Adrenal gland (tissue), 12 donors: ENCODE measurements around the gene LRP1. TPM values are rescaled to one million over a fixed set of nuclear protein-coding genes. Genes with fewer than 3 reads are reported as not detected.

Source experiments
- DNase-seq, 7 donors: peaks; one replicate each; pipeline ENCODE4 v3.0.0-alpha.2; 2019 to 2020
- H3K27ac ChIP-seq, 5 donors: fragments of 200-600 bp; sonication (generic) in 4 of 5; 1 replicate in 3 of 5; 2 replicates in 2 of 5; pipeline versions ENCODE4 v1.5.1 to v1.8.0; 2016 to 2020; ENCODE audit warnings: mild to moderate bottlenecking in 1 of 5
- H3K27me3 ChIP-seq: fragments of 200-600 bp; 2 replicates; pipeline ENCODE4 v1.8.0; 2021
- H3K36me3 ChIP-seq, 2 donors: fragments of 200-600 bp; replicated peaks in 1 of 2; 1 replicate in 1 of 2; 2 replicates in 1 of 2; pipeline versions ENCODE4 v1.5.1 to v1.8.0; 2018 to 2022
- H3K4me1 ChIP-seq, 2 donors: fragments of 200-600 bp; replicated peaks in 1 of 2; 1 replicate in 1 of 2; 2 replicates in 1 of 2; pipeline versions ENCODE4 v1.5.1 to v1.8.0; 2018 to 2021
- H3K4me3 ChIP-seq, 4 donors: fragments of 200-600 bp; sonication (generic) in 3 of 4; one replicate each; pipeline ENCODE4 v1.5.1; 2016 to 2018
- H3K9me3 ChIP-seq, 3 donors: fragments of 200-600 bp; sonication (generic) in 1 of 3; replicated peaks in 1 of 3; 1 replicate in 2 of 3; 2 replicates in 1 of 3; pipeline versions ENCODE4 v1.5.1 to v1.8.0; 2016 to 2021
- CTCF ChIP-seq, 6 experiments: fragments of 450-650 bp in 4 of 6; fragments of 200-600 bp in 2 of 6; sonication (generic) in 1 of 6; IDR thresholded peaks; 1 replicate in 5 of 6; 2 replicates in 1 of 6; pipeline versions ENCODE4 v1.5.1 to v1.8.0; 2016 to 2021; ENCODE audit warnings: antibody characterized with exemption in 6 of 6, mild to moderate bottlenecking in 2 of 6, moderate library complexity in 1 of 6
- POLR2A ChIP-seq, 2 donors: fragments of 450-650 bp; IDR thresholded peaks; one replicate each; pipeline ENCODE4 v1.6.1; 2017; ENCODE audit warnings: antibody characterized with exemption in 2 of 2, mild to moderate bottlenecking in 2 of 2, moderate library complexity in 1 of 2
- WGBS, 4 donors: extraction: QIAGEN DNeasy Blood & Tissue Kit in 2 of 4; methylation state at CpG; one replicate each; pipeline versions ENCODE4 v1.1.5 to v1.1.7; 2013 to 2017; 5-methylcytosine and 5-hydroxymethylcytosine counted together
- intact Hi-C, 2 donors: fragments of 100-400 bp; cut with DNase I; formaldehyde crosslinking; loops; one replicate each; pipeline versions ENCODE4 v1.14.1 to v1.15.0; 2022 to 2023
- polyA plus RNA-seq, 3 donors: library from polyadenylated mRNA; stranded (reverse); fragments of 200-250 nt in 2 of 3; fragments of 350-450 nt in 1 of 3; fragmentation: Illumina TruSeq in 1 of 3; extraction: RNeasy Lipid Tissue Mini Kit (QIAGEN cat#74804) in 1 of 3; gene quantifications; one replicate each; pipeline ENCODE4 v1.2.3, GENCODE V29; 2013 to 2014
- total RNA-seq, 9 donors: library from RNA; depleted of rRNA in 4 of 9; stranded (reverse); fragments of >200 nt in 4 of 9; fragments of 120-200 nt in 1 of 9; fragmentation: NEBNext Ultra II Directional in 1 of 9; extraction: Animal tissue kit (Norgen Biotek cat#: 25700) in 1 of 9; gene quantifications; one replicate each; pipeline versions ENCODE4 v1.1.0 to v1.2.4, GENCODE V29; 2013 to 2023
- donor health status: healthy with polysubstance abuse.
- donor health status: Bipolar disorder and iron deficiency.
- donor health status: DM: yes; HTN: yes; CAD: no.
- donor health status: DM: no; HTN: no; CAD: no.
- donor health status: DM: no; HTN: no; CAD: no.
- donor health status: DM: yes; HTN: yes; CAD: no.

LRP1 gene
- total and polyA plus RNA-seq, 12 donors, result 18.4 to 307 (median 138) TPM

- no peaks in the 10 kb centered on the region for H3K4me1 ChIP-seq
- peaks cover 0 to 82% of the 10 kb centered on the region in 2 donors for H3K36me3 ChIP-seq
- no peak for DNase-seq
- no peak for TF ChIP-seq CTCF (IDR thresholded peaks at IDR 0.05)
- intact Hi-C loops, result loop anchor here in 1 of 2 donors (5.0 kb wide), 1 partner anchor 34 kb away; no protein-coding TSS in a partner anchor
- H3K4me3 ChIP-seq, result no peak overlapping the region
- no peaks in the 10 kb centered on the region for H3K27me3 ChIP-seq
- no peaks in the 10 kb centered on the region for H3K9me3 ChIP-seq
- H3K27ac ChIP-seq, result no peak overlapping the region
- 84 to 91% (median 90%) methylated on average over 12 to 22 of the region's 22 CpGs for WGBS, 4 donors
These were observed 80.5 kb downstream of the LRP1 start for GRCh38 chr12:57208631-57209282.

GRCh38 chr12:57209916-57210315 lies 81.6 kb downstream of the LRP1 start:
- TF ChIP-seq CTCF (IDR thresholded peaks at IDR 0.05), result no peak
- TF ChIP-seq POLR2A (IDR thresholded peaks at IDR 0.05), result no peak
- no peaks in the 10 kb centered on the region for H3K4me1 ChIP-seq
- no peaks in the 10 kb centered on the region for H3K9me3 ChIP-seq
- H3K36me3 ChIP-seq, result peaks cover 0 to 71% of the 10 kb centered on the region in 2 donors
- DNase-seq, result no peak
- intact Hi-C loops, result loop anchor here in 1 of 2 donors (5.0 kb wide), 2 partner anchors 32 to 242 kb away; no protein-coding TSS in a partner anchor
- no peak overlapping the region for H3K27ac ChIP-seq
- H3K4me3 ChIP-seq, result no peak overlapping the region
- 89 to 94% (median 89%) methylated on average over 2 to 8 of the region's 8 CpGs for WGBS, 4 donors
- peaks cover 3% of the 10 kb centered on the region for H3K27me3 ChIP-seq

- H3K27ac ChIP-seq, result no peak overlapping the region
- H3K36me3 ChIP-seq, result peaks cover 0 to 65% of the 10 kb centered on the region in 2 donors
- no peak for TF ChIP-seq POLR2A (IDR thresholded peaks at IDR 0.05)
- TF ChIP-seq CTCF (IDR thresholded peaks at IDR 0.05), result no peak
- no peak for DNase-seq
- WGBS, 4 donors, result 92 to 94% (median 93%) methylated on average over 7 to 15 of the region's 15 CpGs
- intact Hi-C loops, result loop anchor here in 1 of 2 donors (5.0 kb wide), 1 partner anchor 242 kb away; no protein-coding TSS in a partner anchor
- H3K4me3 ChIP-seq, result no peak overlapping the region
- no peaks in the 10 kb centered on the region for H3K9me3 ChIP-seq
- peaks cover 0 to 1% of the 10 kb centered on the region in 2 donors for H3K4me1 ChIP-seq
- peaks cover 8% of the 10 kb centered on the region for H3K27me3 ChIP-seq
These were observed 82.2 kb downstream of the LRP1 start for GRCh38 chr12:57210461-57210860.

- 84 to 90% (median 88%) methylated on average over 8 to 16 of the region's 16 CpGs for WGBS, 4 donors
- intact Hi-C loops, result loop anchor here in 1 of 2 donors (5.0 kb wide), 1 partner anchor 241 kb away; no protein-coding TSS in a partner anchor
These were observed 82.8 kb downstream of the LRP1 start for GRCh38 chr12:57210926-57211692.

More at GRCh38 chr12:57210926-57211692, 82.8 kb downstream of the LRP1 start:
- no peak for DNase-seq
- H3K36me3 ChIP-seq, result peaks cover 0 to 59% of the 10 kb centered on the region in 2 donors
- H3K4me1 ChIP-seq, result peaks cover 0 to 8% of the 10 kb centered on the region in 2 donors
- no peaks in the 10 kb centered on the region for H3K9me3 ChIP-seq
- no peak overlapping the region for H3K27ac ChIP-seq
- TF ChIP-seq CTCF (IDR thresholded peaks at IDR 0.05) (no peak), POLR2A (IDR thresholded peaks at IDR 0.05) (no peak)
- H3K27me3 ChIP-seq, result peaks cover 15% of the 10 kb centered on the region
- no peak overlapping the region for H3K4me3 ChIP-seq
